ENCODE results near the gene FAHD2A.

FAHD2A gene

DNA sequence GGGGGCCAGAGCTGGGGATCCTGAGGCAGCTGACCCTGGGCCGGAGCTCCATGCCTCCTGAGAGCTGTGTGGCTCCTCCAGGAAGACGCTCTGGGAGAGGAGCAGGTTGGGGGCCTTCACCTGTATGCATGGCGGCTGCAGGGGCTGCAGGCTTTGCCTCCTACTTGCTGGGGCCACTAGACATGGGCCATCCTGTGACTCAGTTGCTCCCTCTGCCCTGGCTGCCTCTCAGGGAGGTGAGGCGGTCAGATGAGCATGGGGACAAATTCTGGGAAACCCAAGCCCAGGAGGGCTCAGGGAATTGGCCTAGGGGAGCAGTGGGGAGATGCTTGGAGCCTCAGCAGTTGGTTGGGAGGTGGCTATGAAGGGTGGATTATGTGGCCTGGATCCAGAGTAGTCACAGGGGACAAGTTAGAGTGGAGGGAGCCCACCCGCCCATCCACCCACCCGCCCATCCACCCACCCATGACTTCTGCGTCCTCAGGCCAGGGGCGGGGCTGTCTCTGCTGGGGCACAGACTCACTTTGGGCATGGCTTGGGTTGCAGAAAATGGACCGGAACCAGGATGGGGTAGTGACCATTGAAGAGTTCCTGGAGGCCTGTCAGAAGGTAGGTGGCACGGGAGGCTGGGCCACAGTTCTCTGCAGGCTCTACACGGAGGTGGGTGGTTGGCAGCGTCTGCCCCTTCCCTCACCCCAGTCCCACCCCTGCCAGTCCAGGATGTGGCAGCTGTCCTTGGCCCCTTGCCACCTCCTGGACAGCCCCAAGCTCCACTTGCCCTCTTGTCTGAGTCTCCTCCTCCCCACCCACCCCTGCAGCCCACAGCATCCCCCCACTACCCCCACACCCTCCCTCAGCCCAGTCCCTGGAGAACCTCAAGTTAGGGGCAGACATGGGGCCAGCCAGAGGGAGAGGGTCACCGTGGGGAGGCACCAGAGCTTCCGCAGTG, 19.5 kb upstream of the FAHD2A start:
- Histone ChIP-seq H3K9me3 (no peaks in the 10 kb centered on the region), H3K36me3 (no peaks in the 10 kb centered on the region), H3K27me3 (no peaks in the 10 kb centered on the region)

DNA sequence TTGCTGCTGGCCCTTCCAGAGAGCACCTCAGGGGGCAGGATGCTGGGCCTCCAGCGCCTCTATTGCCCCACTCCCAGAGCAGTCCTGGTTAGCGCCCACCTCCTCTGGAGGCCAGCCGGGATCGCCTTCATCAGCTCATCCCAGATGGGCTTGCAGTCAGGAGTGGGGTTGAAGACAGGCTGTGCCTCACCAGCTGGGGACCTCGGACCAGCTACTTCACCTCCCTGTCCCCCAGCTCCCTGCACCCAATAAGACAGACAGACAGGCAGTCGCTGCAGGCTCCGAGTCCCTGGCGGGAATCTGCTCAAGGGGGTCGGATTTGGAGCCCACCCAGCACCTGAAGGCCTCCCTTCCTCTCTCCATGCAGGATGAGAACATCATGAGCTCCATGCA, 18.9 kb upstream of the FAHD2A start:
- H3K27ac ChIP-seq = no peak overlapping the region
- H3K27me3 ChIP-seq = no peaks in the 10 kb centered on the region
- H3K4me3 ChIP-seq = no peak overlapping the region
- H3K4me2 ChIP-seq = no peak overlapping the region
- peaks cover 16% of the 10 kb centered on the region for H3K4me1 ChIP-seq
- no peaks in the 10 kb centered on the region for H3K36me3 ChIP-seq
- H3K9me3 ChIP-seq = no peaks in the 10 kb centered on the region
- no peaks in the 10 kb centered on the region for H4K20me1 ChIP-seq
- no peak overlapping the region for H3K9ac ChIP-seq
- TF ChIP-seq Cebpa-rat (IDR thresholded peaks at IDR 0.05) = no peak

More for the DNA sequence above, 19.5 kb upstream of the FAHD2A start:
- no peak overlapping the region for H3K27ac ChIP-seq
- no peak overlapping the region for H3K9ac ChIP-seq
- H3K4me1 ChIP-seq = peaks cover 16% of the 10 kb centered on the region
- H3K4me2 ChIP-seq = no peak overlapping the region
- H4K20me1 ChIP-seq = no peaks in the 10 kb centered on the region
- no peak for TF ChIP-seq Cebpa-rat (IDR thresholded peaks at IDR 0.05)
- H3K4me3 ChIP-seq = no peak overlapping the region

DNA sequence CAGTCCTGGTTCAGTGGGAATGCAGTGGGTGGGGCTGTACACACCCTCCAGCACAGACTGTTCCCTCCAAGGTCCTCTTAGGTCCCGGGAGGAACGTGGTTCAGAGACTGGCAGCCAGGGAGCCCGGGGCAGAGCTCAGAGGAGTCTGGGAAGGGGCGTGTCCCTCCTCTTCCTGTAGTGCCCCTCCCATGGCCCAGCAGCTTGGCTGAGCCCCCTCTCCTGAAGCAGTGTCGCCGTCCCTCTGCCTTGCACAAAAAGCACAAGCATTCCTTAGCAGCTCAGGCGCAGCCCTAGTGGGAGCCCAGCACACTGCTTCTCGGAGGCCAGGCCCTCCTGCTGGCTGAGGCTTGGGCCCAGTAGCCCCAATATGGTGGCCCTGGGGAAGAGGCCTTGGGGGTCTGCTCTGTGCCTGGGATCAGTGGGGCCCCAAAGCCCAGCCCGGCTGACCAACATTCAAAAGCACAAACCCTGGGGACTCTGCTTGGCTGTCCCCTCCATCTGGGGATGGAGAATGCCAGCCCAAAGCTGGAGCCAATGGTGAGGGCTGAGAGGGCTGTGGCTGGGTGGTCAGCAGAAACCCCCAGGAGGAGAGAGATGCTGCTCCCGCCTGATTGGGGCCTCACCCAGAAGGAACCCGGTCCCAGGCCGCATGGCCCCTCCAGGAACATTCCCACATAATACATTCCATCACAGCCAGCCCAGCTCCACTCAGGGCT, 17.5 kb upstream of the FAHD2A start:
- no peaks in the 10 kb centered on the region for H4K20me1 ChIP-seq
- no peaks in the 10 kb centered on the region for H3K9me3 ChIP-seq
- H3K4me3 ChIP-seq = no peak overlapping the region
- no peaks in the 10 kb centered on the region for H3K27me3 ChIP-seq
- no peak overlapping the region for H3K9ac ChIP-seq
- H3K36me3 ChIP-seq = no peaks in the 10 kb centered on the region
- TF ChIP-seq Cebpa-rat (IDR thresholded peaks at IDR 0.05) = no peak
- no peak overlapping the region for H3K27ac ChIP-seq
- no peak overlapping the region for H3K4me2 ChIP-seq
- H3K4me1 ChIP-seq = peaks cover 8% of the 10 kb centered on the region

DNA sequence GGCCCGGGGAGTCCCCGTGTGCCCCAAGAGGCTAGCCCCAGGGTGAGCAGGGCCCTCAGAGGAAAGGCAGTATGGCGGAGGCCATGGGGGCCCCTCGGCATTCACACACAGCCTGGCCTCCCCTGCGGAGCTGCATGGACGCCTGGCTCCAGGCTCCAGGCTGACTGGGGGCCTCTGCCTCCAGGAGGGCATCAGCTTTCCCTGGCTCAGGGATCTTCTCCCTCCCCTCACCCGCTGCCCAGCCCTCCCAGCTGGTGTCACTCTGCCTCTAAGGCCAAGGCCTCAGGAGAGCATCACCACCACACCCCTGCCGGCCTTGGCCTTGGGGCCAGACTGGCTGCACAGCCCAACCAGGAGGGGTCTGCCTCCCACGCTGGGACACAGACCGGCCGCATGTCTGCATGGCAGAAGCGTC, 16.9 kb upstream of the FAHD2A start:
- Histone ChIP-seq H3K4me3 (no peak overlapping the region), H3K9me3 (no peaks in the 10 kb centered on the region), H3K36me3 (no peaks in the 10 kb centered on the region), H3K27me3 (no peaks in the 10 kb centered on the region), H4K20me1 (no peaks in the 10 kb centered on the region), H3K9ac (no peak overlapping the region), H3K27ac (no peak overlapping the region), H3K4me1 (peaks cover 8% of the 10 kb centered on the region), H3K4me2 (no peak overlapping the region)
- TF ChIP-seq Cebpa-rat (IDR thresholded peaks at IDR 0.05) = no peak

DNA sequence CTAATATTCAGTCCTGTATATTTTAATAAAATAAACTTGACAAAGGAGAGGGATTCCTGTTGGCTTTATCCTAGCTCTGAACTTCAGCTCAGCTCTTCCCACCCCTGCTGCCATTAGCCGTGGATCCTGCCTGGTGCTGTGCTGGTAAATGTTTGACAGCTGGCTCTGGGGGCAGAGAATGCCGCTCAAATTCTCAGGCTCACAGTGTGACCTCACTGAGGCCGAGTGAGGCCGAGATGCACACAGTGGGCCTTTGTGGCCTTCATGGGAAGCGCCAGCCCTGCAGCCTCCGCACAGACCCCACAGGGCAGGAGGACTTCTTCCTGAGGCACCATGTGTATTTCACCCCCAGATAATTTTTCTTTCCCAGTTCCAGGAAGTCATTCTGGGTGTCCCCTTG, 16.5 kb upstream of the FAHD2A start:
- Histone ChIP-seq H3K4me3 (no peak overlapping the region), H3K27ac (no peak overlapping the region), H3K27me3 (no peaks in the 10 kb centered on the region), H3K4me1 (peaks cover 8% of the 10 kb centered on the region), H3K9ac (no peak overlapping the region), H4K20me1 (no peaks in the 10 kb centered on the region), H3K9me3 (no peaks in the 10 kb centered on the region), H3K4me2 (no peak overlapping the region), H3K36me3 (no peaks in the 10 kb centered on the region)
- TF ChIP-seq Cebpa-rat (IDR thresholded peaks at IDR 0.05) = no peak

DNA sequence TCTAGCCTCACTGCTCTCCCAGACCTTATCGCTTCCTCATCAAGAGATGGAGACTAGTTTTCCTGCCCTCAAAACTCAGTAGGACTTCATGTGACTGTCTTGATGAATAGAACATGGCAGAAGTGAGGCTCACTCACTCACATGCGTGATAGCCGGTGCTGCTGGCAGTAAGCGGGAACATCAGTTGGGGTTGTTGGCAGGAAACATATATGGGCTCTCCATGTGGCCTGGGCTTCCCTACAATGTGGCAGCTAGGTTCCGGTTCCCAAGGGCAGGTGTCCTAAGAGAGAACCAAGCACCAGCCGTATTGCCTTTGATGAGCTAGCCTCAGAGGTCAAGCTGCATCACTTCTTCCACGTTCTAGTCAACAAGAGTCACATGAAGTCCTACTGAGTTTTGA, 15.2 kb upstream of the FAHD2A start:
- no peak overlapping the region for H3K27ac ChIP-seq

DNA sequence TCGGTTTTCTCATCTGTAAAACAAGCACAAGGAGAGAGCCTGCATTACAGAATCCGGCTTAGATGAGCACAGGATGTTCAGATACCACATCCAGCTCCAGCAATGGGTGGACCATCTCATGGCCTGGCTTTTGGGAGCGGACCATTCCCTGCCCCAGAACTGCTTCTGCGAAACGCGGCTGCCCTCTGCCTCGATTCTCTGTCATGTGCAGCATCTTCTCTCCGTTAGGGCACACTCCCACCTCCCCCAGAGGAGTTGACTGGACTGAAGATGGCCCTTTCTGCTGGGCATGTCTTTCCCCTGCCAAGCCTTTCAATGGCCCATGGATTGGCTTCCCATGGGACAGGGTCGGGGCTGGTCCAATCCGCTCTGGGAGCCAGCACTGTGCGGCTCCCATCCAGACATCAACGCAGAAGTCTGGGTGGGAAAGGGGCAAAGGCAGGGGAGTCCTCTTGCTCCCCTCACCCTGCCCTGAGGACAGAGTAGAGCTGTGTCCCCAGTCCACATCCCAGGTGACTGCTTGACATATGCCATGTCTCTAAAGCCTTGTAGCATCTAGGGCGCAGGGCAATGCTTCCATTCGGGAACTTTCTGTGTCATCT, 14.3 kb upstream of the FAHD2A start:
- H3K36me3 ChIP-seq = no peaks in the 10 kb centered on the region
- H3K4me2 ChIP-seq = no peak overlapping the region
- no peaks in the 10 kb centered on the region for H3K27me3 ChIP-seq
- H4K20me1 ChIP-seq = no peaks in the 10 kb centered on the region
- TF ChIP-seq Cebpa-rat (IDR thresholded peaks at IDR 0.05) = no peak
- no peak overlapping the region for H3K9ac ChIP-seq
- no peak overlapping the region for H3K27ac ChIP-seq
- no peaks in the 10 kb centered on the region for H3K4me1 ChIP-seq
- no peaks in the 10 kb centered on the region for H3K9me3 ChIP-seq
- no peak overlapping the region for H3K4me3 ChIP-seq

More for the DNA sequence above, 15.2 kb upstream of the FAHD2A start:
- H3K4me1 ChIP-seq = no peaks in the 10 kb centered on the region
- no peak overlapping the region for H3K9ac ChIP-seq
- H3K4me2 ChIP-seq = no peak overlapping the region
- TF ChIP-seq Cebpa-rat (IDR thresholded peaks at IDR 0.05) = no peak
- no peaks in the 10 kb centered on the region for H3K9me3 ChIP-seq
- H3K4me3 ChIP-seq = no peak overlapping the region
- H3K27me3 ChIP-seq = no peaks in the 10 kb centered on the region
- no peaks in the 10 kb centered on the region for H4K20me1 ChIP-seq
- no peaks in the 10 kb centered on the region for H3K36me3 ChIP-seq

DNA sequence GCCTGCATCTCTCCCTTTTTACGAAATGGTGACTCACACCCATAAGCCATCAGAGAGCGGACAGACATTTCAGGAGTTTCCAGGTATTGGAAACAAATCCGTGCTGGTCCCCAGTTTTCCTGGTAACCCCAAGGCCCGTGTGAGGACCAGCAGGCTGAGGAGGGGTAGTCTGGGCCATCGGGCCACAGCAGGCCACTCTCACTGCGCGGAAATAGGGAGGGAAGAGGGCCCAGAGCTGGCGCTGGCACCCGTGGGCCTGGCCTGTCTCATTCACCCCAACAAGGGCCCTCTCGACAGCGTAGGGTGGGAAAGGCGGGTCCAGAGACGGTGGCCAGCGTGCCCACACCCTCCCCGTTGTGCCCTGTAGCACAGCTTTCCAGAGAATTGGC, 13.7 kb upstream of the FAHD2A start:
- H3K4me2 ChIP-seq = no peak overlapping the region

DNA sequence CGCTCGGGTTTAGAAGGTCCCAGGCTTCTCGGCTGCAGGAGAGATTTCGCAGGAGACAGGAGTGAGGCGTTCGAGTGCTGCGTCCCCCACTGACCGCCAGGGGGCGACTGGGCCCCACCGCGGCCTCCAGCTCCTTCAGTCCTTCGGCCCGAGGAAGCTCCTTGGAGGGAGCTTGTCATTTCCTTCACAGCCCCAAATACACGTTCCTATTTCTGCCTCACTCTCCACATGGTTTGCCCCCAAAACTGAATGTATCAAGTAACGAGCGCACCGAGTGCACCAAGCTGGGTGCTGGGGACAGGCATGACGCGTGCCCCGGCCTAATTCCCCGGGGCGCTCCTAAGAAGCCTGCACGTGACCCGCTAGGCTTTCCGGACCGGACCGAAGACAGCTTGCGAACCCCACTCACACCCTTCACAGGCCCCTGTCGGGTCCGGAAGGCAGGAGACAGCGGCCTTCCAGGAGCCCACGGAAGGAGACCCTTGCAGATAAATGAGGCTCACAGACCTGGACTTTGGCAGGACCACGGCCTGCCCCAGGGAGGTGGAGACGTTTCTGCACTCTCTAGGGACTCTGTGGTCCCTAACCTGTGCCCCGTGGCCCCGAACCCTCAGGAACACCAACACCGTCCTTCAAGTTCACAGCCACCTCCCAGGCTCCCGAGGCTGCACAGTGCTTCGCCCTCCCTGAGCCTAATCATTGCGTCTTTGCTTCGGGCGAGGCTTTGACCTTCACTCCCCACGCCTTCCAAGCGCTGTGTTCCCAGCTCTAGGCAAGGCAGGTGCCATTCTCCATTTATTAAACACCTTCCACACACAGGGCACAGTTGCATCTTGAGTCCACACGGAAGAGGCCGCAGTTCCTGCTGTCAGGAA, 13.0 kb upstream of the FAHD2A start:
- H3K27ac ChIP-seq = no peak overlapping the region
- H3K27me3 ChIP-seq = no peaks in the 10 kb centered on the region
- H3K4me1 ChIP-seq = no peaks in the 10 kb centered on the region
- H4K20me1 ChIP-seq = no peaks in the 10 kb centered on the region
- TF ChIP-seq Cebpa-rat (IDR thresholded peaks at IDR 0.05) = no peak
- H3K9me3 ChIP-seq = no peaks in the 10 kb centered on the region
- H3K9ac ChIP-seq = no peak overlapping the region
- no peak overlapping the region for H3K4me2 ChIP-seq
- H3K36me3 ChIP-seq = no peaks in the 10 kb centered on the region
- no peak overlapping the region for H3K4me3 ChIP-seq

More for the DNA sequence above, 13.7 kb upstream of the FAHD2A start:
- H3K27me3 ChIP-seq = no peaks in the 10 kb centered on the region
- no peaks in the 10 kb centered on the region for H3K36me3 ChIP-seq
- no peak overlapping the region for H3K4me3 ChIP-seq
- H3K9ac ChIP-seq = no peak overlapping the region
- no peak for TF ChIP-seq Cebpa-rat (IDR thresholded peaks at IDR 0.05)
- H3K9me3 ChIP-seq = no peaks in the 10 kb centered on the region
- no peak overlapping the region for H3K27ac ChIP-seq
- no peaks in the 10 kb centered on the region for H3K4me1 ChIP-seq
- no peaks in the 10 kb centered on the region for H4K20me1 ChIP-seq
